Embryonic facial prominence (tissue), 1 donor: Measurements from ENCODE around the gene POU6F2.
"Not testable (repeated sequence)": the region's sequence is repeated elsewhere in the genome, so short reads cannot be mapped to it uniquely, and the experiment has no call there.

Source experiments
- DNase-seq: peaks from one replicate; pipeline ENCODE4 v3.0.0-alpha.2; 2016; ENCODE audit errors: extremely low spot score

The POU6F2 gene

GRCh38 chr7:39186671-39187070, 209.0 kb downstream of the POU6F2 start:
- no peak for DNase-seq

GRCh38 chr7:39187130-39187529, 209.4 kb downstream of the POU6F2 start:
- DNase-seq, result no peak

GRCh38 chr7:39192476-39192875, 214.8 kb downstream of the POU6F2 start:
- DNase-seq, result no peak

- DNase-seq, result not testable (repeated sequence)
Measured at GRCh38 chr7:39194388-39194787, 216.7 kb downstream of the POU6F2 start.

GRCh38 chr7:39195967-39196366, 218.3 kb downstream of the POU6F2 start:
- no peak for DNase-seq

DNA sequence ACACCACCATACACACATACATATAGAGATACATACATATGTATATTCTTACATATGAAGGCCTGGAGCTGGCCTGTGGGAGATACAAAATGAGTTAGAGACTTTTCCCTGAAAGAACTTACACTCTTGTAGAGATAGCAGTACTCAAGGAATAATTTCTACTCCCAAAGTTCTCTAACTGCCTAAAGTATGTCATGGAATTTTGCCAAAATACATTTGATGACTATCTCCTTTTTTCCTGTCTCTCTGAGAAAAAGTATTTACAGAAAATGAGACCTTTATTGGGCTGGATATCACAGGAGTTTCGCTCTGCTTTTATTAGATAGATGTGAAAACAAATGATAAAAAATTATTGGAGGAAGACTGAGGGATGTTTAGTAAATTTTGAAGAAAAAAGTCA, 220.1 kb downstream of the POU6F2 start:
- no peak for DNase-seq

GRCh38 chr7:39198556-39198955, 220.8 kb downstream of the POU6F2 start:
- DNase-seq, result no peak

- DNase-seq, result no peak
Measured at GRCh38 chr7:39199006-39199405, 221.3 kb downstream of the POU6F2 start.

DNA sequence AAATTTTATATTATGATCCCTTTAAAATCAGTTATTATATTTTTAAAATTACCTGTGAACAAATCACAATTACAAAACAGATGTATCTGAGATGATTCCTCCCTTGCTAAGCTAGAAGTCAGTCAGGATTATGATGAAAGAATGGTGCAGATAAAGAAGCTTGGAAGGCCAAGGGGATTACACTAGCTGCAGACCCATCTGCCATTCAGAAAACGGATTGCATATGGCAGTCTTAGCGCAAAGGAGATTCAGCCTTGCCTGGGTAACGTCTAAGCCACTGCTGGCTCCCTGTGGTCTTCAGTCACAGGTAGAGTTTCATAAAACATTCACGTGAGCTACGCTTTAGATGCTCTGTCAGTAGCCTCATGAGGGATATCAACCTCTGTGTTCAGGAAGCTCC, 222.2 kb downstream of the POU6F2 start:
- DNase-seq, result no peak

GRCh38 chr7:39202041-39202440, 224.3 kb downstream of the POU6F2 start:
- no peak for DNase-seq

DNA sequence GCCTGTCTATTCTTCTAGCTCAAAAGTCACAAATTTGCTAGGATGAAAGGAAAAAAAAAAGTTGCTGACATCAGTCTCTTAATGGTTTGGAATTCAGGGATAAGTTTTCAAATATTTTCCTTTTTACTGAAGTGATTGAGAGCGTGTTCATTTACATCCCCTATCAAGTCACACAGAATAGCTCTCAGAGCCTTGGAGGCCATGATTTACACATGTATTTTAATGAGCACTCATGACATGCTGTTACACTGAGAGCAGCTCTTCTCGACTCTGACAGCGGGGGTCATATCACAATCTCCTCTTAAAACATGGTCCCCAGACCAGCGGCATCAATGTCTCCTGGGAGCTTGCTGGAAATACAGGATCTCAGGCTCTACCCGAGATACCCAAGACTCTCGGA, 232.7 kb downstream of the POU6F2 start:
- no peak for DNase-seq

GRCh38 chr7:39211581-39211980, 233.9 kb downstream of the POU6F2 start:
- no peak for DNase-seq

- no peak for DNase-seq
Measured at GRCh38 chr7:39212876-39213275, 235.2 kb downstream of the POU6F2 start.

- no peak for DNase-seq
Measured at GRCh38 chr7:39217783-39218182, 240.1 kb downstream of the POU6F2 start.

DNA sequence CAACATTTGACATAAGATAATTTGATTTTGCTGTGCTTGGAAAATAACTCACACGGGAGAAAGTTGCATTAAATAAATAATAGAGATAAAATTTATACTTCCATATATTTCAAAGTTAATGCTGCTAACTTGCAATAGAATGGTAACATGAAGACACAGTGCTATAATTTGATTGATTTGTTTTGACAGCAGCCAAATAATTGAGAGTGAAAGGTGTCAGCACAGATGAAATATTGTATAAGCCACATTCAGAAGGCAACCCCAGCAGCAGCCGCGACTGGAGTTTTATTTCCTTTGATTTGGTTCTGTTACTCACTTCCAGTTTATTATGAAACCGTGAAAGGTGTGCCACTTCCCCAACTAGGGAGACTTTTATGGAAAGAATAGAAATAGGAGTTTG, 242.2 kb downstream of the POU6F2 start:
- DNase-seq, result no peak

DNA sequence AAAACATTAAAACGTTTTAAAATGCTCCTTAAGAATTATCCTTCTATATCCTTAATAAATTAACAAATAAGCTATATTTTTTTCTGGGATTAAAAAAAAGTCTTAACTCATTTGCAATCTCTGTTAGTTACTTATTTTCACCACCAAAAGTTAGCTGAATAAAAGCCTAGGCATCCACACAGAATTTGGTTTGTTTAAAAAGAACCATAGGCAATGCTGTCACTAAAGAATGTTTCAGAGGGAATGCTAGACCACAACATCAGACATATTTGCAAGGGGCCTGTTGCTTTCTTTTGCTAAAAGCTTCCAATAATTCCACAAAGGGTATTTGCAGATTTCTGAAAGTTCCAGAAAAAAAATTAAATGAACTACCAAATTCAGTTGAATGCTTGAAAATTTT, 244.2 kb downstream of the POU6F2 start:
- no peak for DNase-seq

DNA sequence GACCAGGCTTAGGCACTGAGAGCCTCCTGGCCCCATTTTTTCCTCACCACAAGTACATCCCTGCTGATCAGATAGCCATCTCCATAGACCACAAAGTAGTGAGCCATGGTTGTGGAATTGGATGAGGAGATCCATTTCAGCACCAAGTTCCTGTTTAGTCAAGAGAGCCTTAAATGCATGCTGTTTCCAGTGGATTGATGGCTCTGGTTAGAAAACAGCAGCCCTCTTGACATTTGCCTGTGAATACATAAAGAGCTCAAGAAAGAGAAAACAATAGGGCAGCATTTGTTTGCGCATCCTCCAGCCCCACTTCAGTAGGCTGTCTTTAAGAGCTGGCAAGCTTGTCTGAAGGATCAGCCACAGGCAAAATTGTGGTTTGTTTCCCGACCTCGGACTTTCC, 251.2 kb downstream of the POU6F2 start:
- DNase-seq, result no peak

DNA sequence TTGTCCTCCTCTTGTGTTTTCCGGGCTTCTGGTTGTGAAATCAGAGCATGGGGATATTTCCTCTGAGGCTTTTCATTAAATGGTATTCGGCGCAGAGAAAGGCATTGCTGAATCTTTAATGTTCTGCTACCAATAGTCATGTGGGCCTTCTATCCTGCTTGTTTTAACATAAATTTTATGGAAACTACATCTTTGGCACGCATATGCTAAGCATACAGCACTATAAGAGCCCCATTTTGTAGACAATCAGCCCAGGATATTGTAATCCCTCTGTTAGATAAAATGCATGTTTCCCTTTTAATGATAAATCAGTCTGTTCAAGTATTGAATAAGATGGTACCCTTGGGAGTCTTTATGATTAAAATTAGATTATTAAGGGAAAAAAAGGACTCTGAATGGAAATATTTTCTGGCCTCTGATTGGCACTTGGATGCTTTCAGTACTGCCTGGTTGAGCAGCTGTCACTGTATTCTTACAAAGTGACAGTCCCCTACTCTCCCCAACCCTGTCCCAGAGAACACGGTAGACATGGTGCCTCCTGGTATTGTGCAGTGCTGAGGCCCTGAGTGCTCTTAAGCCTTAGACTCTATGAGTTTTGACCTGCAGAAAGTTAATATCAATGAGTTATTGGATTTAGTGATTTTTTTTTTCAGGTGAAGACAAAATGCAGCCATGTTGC, 256.3 kb downstream of the POU6F2 start:
- DNase-seq, result no peak

DNA sequence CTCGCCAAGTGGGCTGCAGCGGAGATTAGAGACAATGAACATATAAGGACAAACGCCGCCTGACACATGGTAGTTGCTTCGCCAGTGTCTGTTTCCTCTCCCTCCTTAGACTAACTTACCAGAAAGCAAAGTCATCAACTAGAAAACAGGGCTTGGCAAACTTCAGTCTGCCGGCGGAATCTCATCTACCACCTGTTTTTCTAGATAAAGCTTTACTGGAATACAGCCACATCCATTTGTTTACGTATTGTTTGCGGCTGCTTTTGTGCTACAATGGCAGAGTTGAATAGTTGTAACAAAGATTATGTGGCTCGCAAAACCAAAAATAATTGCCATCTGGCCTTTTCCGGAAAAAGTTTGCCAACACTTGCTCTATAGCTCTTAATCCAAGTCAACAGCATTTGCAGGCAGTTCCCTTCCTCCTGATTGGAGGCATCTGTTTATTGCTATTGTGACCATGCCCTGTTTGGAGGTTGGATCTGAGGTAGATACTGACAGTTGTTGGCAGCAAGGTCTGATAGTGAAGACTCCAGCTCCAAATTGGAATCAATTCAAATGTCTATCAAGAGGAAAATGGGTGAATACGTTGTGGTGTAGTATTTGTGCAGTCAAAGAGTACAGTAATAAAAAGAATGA, 260.6 kb downstream of the POU6F2 start:
- DNase-seq, result no peak

DNA sequence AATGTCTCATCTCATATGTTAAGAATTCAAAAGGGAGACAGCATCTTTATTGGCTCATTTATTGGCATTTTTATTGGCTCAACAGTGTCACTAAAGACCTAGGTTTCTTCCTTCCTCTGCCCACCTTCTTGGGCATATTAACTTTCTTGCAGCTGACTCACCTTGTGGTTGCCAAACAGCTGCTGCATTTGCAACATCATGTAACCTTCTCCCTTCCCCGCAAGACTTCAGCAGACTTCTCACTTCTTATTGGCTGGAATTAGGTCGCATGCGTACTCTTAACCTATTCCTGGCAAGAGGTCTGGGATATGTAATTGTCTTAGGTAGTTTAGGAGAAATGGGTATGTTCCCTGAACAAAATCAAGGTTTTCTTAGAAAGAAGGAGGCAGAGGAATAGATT, 263.2 kb downstream of the POU6F2 start:
- DNase-seq, result no peak

- no peak for DNase-seq
Measured at GRCh38 chr7:39247576-39247975, 269.9 kb downstream of the POU6F2 start.

- DNase-seq, result no peak
Measured at GRCh38 chr7:39248041-39248691, 270.5 kb downstream of the POU6F2 start.

- no peak for DNase-seq
Measured at GRCh38 chr7:39248692-39249090, 271.0 kb downstream of the POU6F2 start.
